Karpas-422 (cell line): Measurements from ENCODE around the gene ITGAL. TPM values are rescaled to one million over a fixed set of nuclear protein-coding genes. Genes with fewer than 3 reads are reported as not detected.
A peak's percentile ranks its signal among the peaks of the same experiment; 100 is the strongest.
"Not testable (repeated sequence)": the region's sequence is repeated elsewhere in the genome, so short reads cannot be mapped to it uniquely, and the experiment has no call there.

Source experiments
- DNase-seq: peaks from one replicate; pipeline ENCODE4 v3.0.0-alpha.2; 2015
- H2AFZ ChIP-seq: fragments of 200-600 bp; sonication (generic); 2 replicates; pipeline ENCODE4 v1.6.1; 2014; ENCODE audit warnings: antibody characterized with exemption, low read length, mixed read lengths
- H3K27ac ChIP-seq: fragments of 200-600 bp; sonication (generic); 2 replicates; pipeline ENCODE4 v1.5.1; 2014; ENCODE audit warnings: mild to moderate bottlenecking, low read length, moderate library complexity
- H3K27me3 ChIP-seq: fragments of 200-600 bp; sonication (generic); 2 replicates; pipeline ENCODE4 v1.6.1; 2014; ENCODE audit warnings: low read length, mixed read lengths
- H3K36me3 ChIP-seq: fragments of 200-600 bp; sonication (generic); 2 replicates; pipeline ENCODE4 v1.6.1; 2014; ENCODE audit warnings: low read length, mixed read lengths; ENCODE audit not compliant: insufficient read depth
- H3K4me1 ChIP-seq: fragments of 200-600 bp; sonication (generic); 2 replicates; pipeline ENCODE4 v1.6.1; 2014; ENCODE audit warnings: mild to moderate bottlenecking, low read length, mixed read lengths
- H3K4me2 ChIP-seq: fragments of 200-600 bp; sonication (generic); 2 replicates; pipeline ENCODE4 v1.6.1; 2014; ENCODE audit warnings: low read length, low read depth, mild to moderate bottlenecking; ENCODE audit not compliant: poor library complexity, severe bottlenecking
- H3K4me3 ChIP-seq: fragments of 200-600 bp; sonication (generic); 2 replicates; pipeline ENCODE4 v1.5.1; 2014; ENCODE audit warnings: mild to moderate bottlenecking, antibody characterized with exemption, low read length, mixed read lengths
- H3K79me2 ChIP-seq: fragments of 200-600 bp; sonication (generic); 2 replicates; pipeline ENCODE4 v1.6.1; 2014; ENCODE audit warnings: mild to moderate bottlenecking, low read length, mixed read lengths
- H3K9ac ChIP-seq: fragments of 200-600 bp; sonication (generic); 2 replicates; pipeline ENCODE4 v1.6.0; 2014; ENCODE audit warnings: low read length
- H3K9me2 ChIP-seq: fragments of 200-600 bp; sonication (generic), shearing (Covaris generic); replicated peaks from 2 replicates; pipeline ENCODE4 v1.6.0; 2014; ENCODE audit warnings: mild to moderate bottlenecking, low read length, moderate library complexity; ENCODE audit not compliant: insufficient read depth
- H3K9me3 ChIP-seq: fragments of 300-700, 200-600 bp; sonication (generic); 2 replicates; pipeline ENCODE4 v1.6.1; 2014; ENCODE audit warnings: low read length, mixed read lengths
- H4K20me1 ChIP-seq: fragments of 200-600 bp; sonication (generic); 2 replicates; pipeline ENCODE4 v1.6.1; 2014; ENCODE audit warnings: mild to moderate bottlenecking, antibody characterized with exemption, low read length, low read depth; ENCODE audit not compliant: insufficient read depth
- total RNA-seq: library from RNA; depleted of rRNA; stranded (reverse); fragments of >200 nt; shearing (Covaris generic); gene quantifications from 2 replicates; pipeline ENCODE4 v1.2.3, GENCODE V29; 2014; ENCODE audit warnings: low replicate concordance

Gene ITGAL
- total RNA-seq, 1 experiment from 2014 or later = 0.07 TPM

DNA sequence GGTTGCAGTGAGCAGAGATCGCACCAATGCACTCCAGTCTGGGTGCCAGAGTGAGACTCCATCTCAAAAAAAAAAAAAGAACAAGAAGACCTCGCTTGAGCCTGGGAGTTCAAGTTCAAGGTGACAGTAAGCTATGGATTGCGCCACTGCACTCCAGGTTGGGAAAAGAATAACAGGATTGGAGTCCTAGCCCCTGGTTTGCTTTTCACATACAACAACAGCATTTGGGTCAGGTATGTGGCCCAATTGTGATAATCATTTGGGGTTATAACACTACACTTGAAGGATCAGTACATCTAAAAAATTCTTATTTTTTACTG lies 23.5 kb upstream of the ITGAL start:
- Histone ChIP-seq H2AFZ (no peak overlapping the region), H4K20me1 (peaks cover 12% of the 10 kb centered on the region), H3K4me2 (no peak overlapping the region), H3K4me3 (no peak overlapping the region), H3K27ac (no peak overlapping the region), H3K4me1 (peaks cover 16% of the 10 kb centered on the region), H3K36me3 (peaks cover 2% of the 10 kb centered on the region; the same call in 1 of the 2 replicates), H3K9me3 (no peaks in the 10 kb centered on the region), H3K27me3 (no peaks in the 10 kb centered on the region), H3K79me2 (peaks cover 16% of the 10 kb centered on the region), H3K9me2 (no peaks in the 10 kb centered on the region), H3K9ac (no peak overlapping the region)
- DNase-seq = no peak

- H3K27me3 ChIP-seq, H3K9me3 ChIP-seq, H3K36me3 ChIP-seq, H4K20me1 ChIP-seq, H3K9ac ChIP-seq, H2AFZ ChIP-seq, H3K4me1 ChIP-seq, DNase-seq, H3K4me2 ChIP-seq, H3K4me3 ChIP-seq, H3K79me2 ChIP-seq, H3K27ac ChIP-seq, H3K9me2 ChIP-seq: not testable (repeated sequence)
Observed at GRCh38 chr16:30452709-30453580, 19.6 kb upstream of the ITGAL start.

- Histone ChIP-seq H3K4me2 (no peak overlapping the region), H3K36me3 (no peaks in the 10 kb centered on the region), H2AFZ (no peak overlapping the region), H3K4me1 (peaks cover 18% of the 10 kb centered on the region), H3K27ac (no peak overlapping the region), H3K27me3 (no peaks in the 10 kb centered on the region), H4K20me1 (no peaks in the 10 kb centered on the region), H3K79me2 (no peaks in the 10 kb centered on the region), H3K4me3 (no peak overlapping the region), H3K9ac (no peak overlapping the region), H3K9me3 (no peaks in the 10 kb centered on the region), H3K9me2 (no peaks in the 10 kb centered on the region)
- DNase-seq = no peak
Observed at GRCh38 chr16:30456302-30456701, 16.2 kb upstream of the ITGAL start.

GRCh38 chr16:30457256-30457655 lies 15.3 kb upstream of the ITGAL start:
- Histone ChIP-seq H3K27me3 (no peaks in the 10 kb centered on the region), H3K9ac (no peak overlapping the region), H4K20me1 (no peaks in the 10 kb centered on the region), H2AFZ (no peak overlapping the region), H3K9me3 (no peaks in the 10 kb centered on the region), H3K36me3 (no peaks in the 10 kb centered on the region), H3K4me1 (peaks cover 18% of the 10 kb centered on the region), H3K9me2 (no peaks in the 10 kb centered on the region), H3K27ac (no peak overlapping the region), H3K79me2 (no peaks in the 10 kb centered on the region), H3K4me2 (no peak overlapping the region), H3K4me3 (no peak overlapping the region)
- no peak for DNase-seq

DNA sequence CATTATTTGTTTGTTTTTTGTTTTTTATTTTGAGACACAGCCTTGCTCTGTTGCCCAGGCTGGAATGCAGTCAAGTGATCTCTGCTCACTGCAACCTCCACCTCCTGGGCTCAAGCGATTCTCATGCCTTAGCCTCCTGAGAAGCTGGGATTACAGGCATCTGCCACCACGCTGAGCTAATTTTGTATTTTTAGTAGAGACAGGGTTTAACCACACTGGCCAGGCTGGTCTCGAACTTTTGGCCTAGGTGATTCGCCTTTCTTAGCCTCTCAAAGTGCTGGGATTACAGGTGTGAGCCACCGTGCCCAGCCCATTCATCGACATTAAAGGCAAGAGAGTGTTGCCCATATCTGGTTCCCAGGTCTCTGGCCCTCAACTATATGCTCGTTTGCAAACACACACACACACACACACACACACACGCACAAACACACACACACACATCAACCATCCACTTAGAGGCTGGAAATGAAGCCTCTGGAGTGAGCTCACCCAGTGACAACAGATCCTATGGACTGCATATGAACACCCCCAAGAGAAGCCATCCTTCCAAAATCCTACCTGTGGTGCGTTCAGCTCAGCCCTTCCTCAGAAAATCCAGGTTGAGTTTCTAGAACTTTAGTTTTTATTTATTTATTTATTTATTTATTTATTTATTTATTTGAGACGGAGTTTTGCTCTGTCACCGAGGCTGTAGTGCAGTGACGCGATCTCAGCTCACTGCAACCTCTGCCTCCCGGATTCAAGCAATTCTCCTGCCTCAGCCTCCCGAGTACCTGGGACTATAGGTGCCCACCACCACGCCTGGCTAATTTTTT lies 14.6 kb upstream of the ITGAL start:
- no peaks in the 10 kb centered on the region for H3K9me3 ChIP-seq
- no peaks in the 10 kb centered on the region for H4K20me1 ChIP-seq
- H3K36me3 ChIP-seq = no peaks in the 10 kb centered on the region
- no peak overlapping the region for H2AFZ ChIP-seq
- H3K4me1 ChIP-seq = peaks cover 18% of the 10 kb centered on the region
- DNase-seq = no peak
- H3K27me3 ChIP-seq = no peaks in the 10 kb centered on the region
- H3K79me2 ChIP-seq = no peaks in the 10 kb centered on the region
- no peak overlapping the region for H3K4me3 ChIP-seq
- H3K9ac ChIP-seq = no peak overlapping the region
- H3K27ac ChIP-seq = no peak overlapping the region
- H3K4me2 ChIP-seq = no peak overlapping the region
- no peaks in the 10 kb centered on the region for H3K9me2 ChIP-seq

DNA sequence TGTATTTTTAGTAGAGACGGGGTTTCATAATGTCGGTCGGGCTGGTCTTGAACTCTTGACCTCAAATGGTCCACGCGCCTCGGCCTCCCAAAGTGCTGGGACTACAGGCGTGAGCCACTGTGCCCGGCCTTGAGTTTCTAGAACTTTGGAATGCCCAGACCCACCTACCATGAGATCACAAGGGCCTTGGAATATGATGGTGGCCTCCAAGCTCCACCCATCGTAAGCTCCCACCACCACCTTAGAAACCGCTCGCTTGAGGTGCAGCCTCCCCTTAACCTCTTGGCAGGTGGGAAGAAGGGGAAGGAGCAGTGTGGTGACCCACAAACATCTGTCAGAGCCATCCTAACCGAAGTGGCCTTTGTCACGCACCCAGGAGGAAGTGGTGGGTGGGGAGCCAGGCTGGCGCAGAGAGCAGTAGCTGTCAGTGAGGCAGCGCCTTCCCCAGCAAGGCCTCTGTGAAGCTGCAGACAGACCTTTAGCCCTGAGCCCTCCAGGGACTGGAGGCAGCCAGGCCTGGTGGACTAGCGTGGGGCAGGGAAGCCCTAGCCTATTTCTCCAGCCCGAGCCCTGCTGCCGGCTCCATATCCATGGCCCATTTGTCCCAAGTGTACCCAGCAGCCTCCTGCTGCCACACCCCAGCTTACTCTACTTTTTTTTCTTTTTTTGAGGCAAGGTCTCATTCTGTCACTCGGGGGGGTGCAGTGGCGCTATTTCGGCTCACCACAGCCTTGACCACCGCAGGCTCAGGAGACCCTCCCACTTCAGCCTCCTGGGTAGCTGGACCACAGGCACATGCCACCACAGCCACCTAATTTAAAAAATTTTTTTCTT lies 13.8 kb upstream of the ITGAL start:
- H3K9ac ChIP-seq = peak overlapping the region; percentile 35
- H3K9me3 ChIP-seq = no peaks in the 10 kb centered on the region
- H3K27ac ChIP-seq = no peak overlapping the region
- no peak overlapping the region for H3K4me3 ChIP-seq
- no peaks in the 10 kb centered on the region for H4K20me1 ChIP-seq
- H3K27me3 ChIP-seq = no peaks in the 10 kb centered on the region
- H3K4me1 ChIP-seq = peaks cover 18% of the 10 kb centered on the region
- no peaks in the 10 kb centered on the region for H3K36me3 ChIP-seq
- H3K4me2 ChIP-seq = peak overlapping the region; percentile 31
- DNase-seq = no peak
- no peaks in the 10 kb centered on the region for H3K9me2 ChIP-seq
- H3K79me2 ChIP-seq = no peaks in the 10 kb centered on the region
- peak overlapping the region; percentile 88; the same call in 1 of the 2 replicates for H2AFZ ChIP-seq

DNA sequence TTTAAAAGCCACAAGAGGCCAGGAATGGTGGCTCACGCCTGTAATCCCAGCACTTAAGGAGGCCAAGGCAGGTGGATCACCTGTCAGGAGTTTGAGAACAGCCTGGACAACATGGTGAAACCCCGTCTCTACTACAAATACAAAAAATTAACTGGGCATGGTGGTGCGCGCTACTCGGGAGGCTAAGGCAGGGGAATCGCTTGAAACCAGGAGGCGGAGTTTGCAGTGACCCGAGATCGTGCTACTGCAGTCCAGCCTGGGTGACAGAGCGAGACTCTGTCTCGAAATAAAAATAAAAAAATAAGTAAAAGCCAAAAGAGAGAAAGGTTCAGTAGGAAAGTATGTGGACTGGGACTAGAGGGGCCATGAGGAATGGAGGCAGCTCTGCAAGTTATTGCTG lies 13.1 kb upstream of the ITGAL start:
- Histone ChIP-seq H3K4me3 (no peak overlapping the region), H3K4me2 (peak overlapping the region; percentile 31), H3K9me3 (no peaks in the 10 kb centered on the region), H2AFZ (peak overlapping the region; percentile 88; the same call in 1 of the 2 replicates), H3K79me2 (no peaks in the 10 kb centered on the region), H3K27me3 (no peaks in the 10 kb centered on the region), H3K9me2 (no peaks in the 10 kb centered on the region), H3K27ac (no peak overlapping the region), H3K36me3 (no peaks in the 10 kb centered on the region), H3K9ac (peak overlapping the region; percentile 35; the same call in 1 of the 2 replicates), H4K20me1 (no peaks in the 10 kb centered on the region), H3K4me1 (peaks cover 18% of the 10 kb centered on the region)
- no peak for DNase-seq

- peaks cover 18% of the 10 kb centered on the region for H3K4me1 ChIP-seq
- H3K9ac ChIP-seq, H3K9me3 ChIP-seq, DNase-seq, H3K36me3 ChIP-seq, H3K27me3 ChIP-seq, H3K9me2 ChIP-seq, H2AFZ ChIP-seq, H3K27ac ChIP-seq, H3K79me2 ChIP-seq, H4K20me1 ChIP-seq, H3K4me2 ChIP-seq, H3K4me3 ChIP-seq: not testable (repeated sequence)
Observed at GRCh38 chr16:30461426-30461825, 11.1 kb upstream of the ITGAL start.
